Endothelial cell of umbilical vein (primary cell): ENCODE data around the gene ZNF804B. TPM values are rescaled to one million over a fixed set of nuclear protein-coding genes. Genes with fewer than 3 reads are reported as not detected.

Source experiments
- BruUV-seq: library from RNA; stranded (reverse); fragments of 400-500 nt; replicated peaks from 2 replicates; lab custom pipeline; 2021; lab: Mats Ljungman, UMichigan
- CTCF ChIA-PET: fragments of 300-600, 350-600 bp; sonication (Branson Sonifier 250); formaldehyde crosslinking; loops from one replicate; lab custom pipeline; 2021; ENCODE audit warnings: antibody characterized with exemption, inconsistent platforms; lab: Charles Lee
- POLR2A ChIA-PET: fragments of 300-600, 350-600 bp; sonication (Branson Sonifier 250); formaldehyde crosslinking; loops from one replicate; lab custom pipeline; 2021; ENCODE audit warnings: antibody characterized with exemption, inconsistent platforms; lab: Charles Lee
- DNase-seq: peaks from one replicate; pipeline ENCODE4 v3.0.0-alpha.2; 2011; ENCODE audit warnings: low read depth, low spot score
- FAIRE-seq: peaks from 2 replicates; lab custom pipeline; 2011; peaks lifted over from hg19 to GRCh38; lab: Jason Lieb, UNC
- H2AFZ ChIP-seq: 2 replicates; pipeline ENCODE4 v1.6.0; 2012; ENCODE audit warnings: low read depth, low read length, control low read depth, inconsistent platforms
- H3K27ac ChIP-seq: 2 replicates; pipeline ENCODE4 v1.5.1; 2011; ENCODE audit warnings: low read depth, mild to moderate bottlenecking, control low read depth, low read length, moderate library complexity; ENCODE audit not compliant: insufficient read depth
- H3K27me3 ChIP-seq, 2 experiments: 2 replicates each; pipeline versions ENCODE4 v1.6.0 to v1.6.1; 2011; ENCODE audit warnings: low read length in 2 of 2, mixed read lengths in 1 of 2; ENCODE audit not compliant: control insufficient read depth in 2 of 2, insufficient read depth in 2 of 2
- H3K36me3 ChIP-seq, 2 experiments: 2 replicates in 1 of 2; 3 replicates in 1 of 2; pipeline ENCODE4 v1.5.1; 2011; ENCODE audit warnings: low read length in 2 of 2, mild to moderate bottlenecking in 1 of 2, moderate library complexity in 1 of 2; ENCODE audit not compliant: control insufficient read depth in 2 of 2, insufficient read depth in 2 of 2; ENCODE audit errors: extremely low read depth in 1 of 2
- H3K4me1 ChIP-seq: 3 replicates; pipeline ENCODE4 v1.5.1; 2011; ENCODE audit warnings: mild to moderate bottlenecking, low read length; ENCODE audit not compliant: control insufficient read depth, insufficient read depth; ENCODE audit errors: extremely low read depth
- H3K4me2 ChIP-seq: 2 replicates; pipeline ENCODE4 v1.6.1; 2011; ENCODE audit warnings: low read length, control low read depth, mixed read lengths; ENCODE audit not compliant: insufficient read depth
- H3K4me3 ChIP-seq, 3 experiments: fragments of 200-600 bp in 1 of 3; sonication (generic), shearing (Covaris generic) in 1 of 3; replicated peaks in 1 of 3; 2 replicates each; pipeline ENCODE4 v1.5.1; 2011 to 2016; ENCODE audit warnings: control low read depth in 3 of 3, low read length in 3 of 3, mild to moderate bottlenecking in 2 of 3, inconsistent platforms in 1 of 3, low read depth in 1 of 3, moderate library complexity in 1 of 3; ENCODE audit not compliant: insufficient read depth in 1 of 3
- H3K79me2 ChIP-seq: 2 replicates; pipeline ENCODE4 v1.6.0; 2012; ENCODE audit warnings: low read length, inconsistent platforms; ENCODE audit not compliant: control insufficient read depth, insufficient read depth
- H3K9ac ChIP-seq: replicated peaks from 2 replicates; pipeline ENCODE3; 2011; ENCODE audit warnings: low read length, control low read depth; ENCODE audit not compliant: insufficient read depth; ENCODE audit errors: extremely low read depth
- H3K9me1 ChIP-seq: replicated peaks from 3 replicates; pipeline ENCODE4 v1.6.0; 2011; ENCODE audit warnings: mild to moderate bottlenecking, low read length; ENCODE audit not compliant: control insufficient read depth, insufficient read depth; ENCODE audit errors: extremely low read depth
- H3K9me3 ChIP-seq: replicated peaks from 2 replicates; pipeline ENCODE4 v1.5.1; 2012; ENCODE audit warnings: low read length, inconsistent platforms; ENCODE audit not compliant: control insufficient read depth, insufficient read depth
- H4K20me1 ChIP-seq: replicated peaks from 2 replicates; pipeline ENCODE3; 2011; ENCODE audit warnings: mild to moderate bottlenecking, low read length; ENCODE audit not compliant: control insufficient read depth, insufficient read depth; ENCODE audit errors: extremely low read depth
- CTCF ChIP-seq, 2 donors: IDR thresholded peaks; 1 replicate in 1 of 2; 2 replicates in 1 of 2; pipeline ENCODE4 v1.5.1; 2011; ENCODE audit warnings: low read length in 2 of 2, mild to moderate bottlenecking in 2 of 2, moderate library complexity in 2 of 2, control low read depth in 1 of 2, inconsistent platforms in 1 of 2, low read depth in 1 of 2; ENCODE audit not compliant: insufficient read depth in 1 of 2; ENCODE audit errors: extremely low read depth in 1 of 2
- EZH2 ChIP-seq: IDR thresholded peaks from 2 replicates; pipeline ENCODE4 v1.6.1; 2012; ENCODE audit warnings: borderline replicate concordance, low read depth, mild to moderate bottlenecking, moderate library complexity, low read length, inconsistent platforms; ENCODE audit not compliant: severe bottlenecking
- FOS ChIP-seq: IDR thresholded peaks from 2 replicates; pipeline ENCODE4 v1.6.1; 2011; ENCODE audit warnings: mild to moderate bottlenecking, low read length, moderate library complexity, borderline replicate concordance; ENCODE audit not compliant: insufficient read depth
- GATA2 ChIP-seq: IDR thresholded peaks from 2 replicates; pipeline ENCODE4 v1.7.0; 2011; ENCODE audit warnings: low read depth, mild to moderate bottlenecking, moderate library complexity, mixed read lengths, low read length; ENCODE audit not compliant: insufficient read length, insufficient read depth
- JUN ChIP-seq: IDR thresholded peaks from 2 replicates; pipeline ENCODE4 v1.6.1; 2011; ENCODE audit warnings: borderline replicate concordance, low read depth; ENCODE audit not compliant: insufficient read length, insufficient read depth
- MAX ChIP-seq: IDR thresholded peaks from 2 replicates; pipeline ENCODE4 v1.6.1; 2011; ENCODE audit not compliant: insufficient read depth, insufficient read length
- MYC ChIP-seq: IDR thresholded peaks from one replicate; pipeline ENCODE4 v1.6.1; 2011; ENCODE audit warnings: mild to moderate bottlenecking, low read depth, low read length
- POLR2A ChIP-seq: IDR thresholded peaks from 2 replicates; pipeline ENCODE4 v1.6.1; 2012; ENCODE audit warnings: low read depth, mild to moderate bottlenecking, control low read depth, low read length
- POLR2AphosphoS5 ChIP-seq: IDR thresholded peaks from 2 replicates; pipeline ENCODE4 v1.6.1; 2012; ENCODE audit warnings: low read depth, mild to moderate bottlenecking, control low read depth, low read length, moderate library complexity; ENCODE audit not compliant: insufficient read depth
- dilution Hi-C: fragments of 300-500 bp; cut with MboI; formaldehyde crosslinking; loops from one replicate; pipeline ENCODE4 v1.15.0; 2019; ENCODE audit warnings: low sequenced_read_pairs; ENCODE audit not compliant: extremely low pct_ligation_motif_present
- intact Hi-C: fragments of 100-400 bp; cut with micrococcal nuclease; formaldehyde crosslinking; loops from one replicate; pipeline ENCODE4 v1.10.0; 2022
- polyA plus RNA-seq, 4 experiments: library from polyadenylated mRNA; depleted of rRNA in 3 of 4; stranded (reverse) in 3 of 4; unstranded in 1 of 4; fragments of >200 nt; gene quantifications; 2 replicates each; pipeline versions ENCODE4 v1.2.1 to v1.2.3, GENCODE V29; 2011 to 2012; ENCODE audit warnings: missing spikeins in 1 of 4
- total RNA-seq: library from RNA; stranded (reverse); gene quantifications from 2 replicates; pipeline ENCODE4 v1.2.3, GENCODE V29; 2021

The ZNF804B gene
- total and polyA plus RNA-seq, 2 donors (not counting 3 experiments of a cell fraction or from before 2014, with no cell fraction given), result not detected

- intact Hi-C loops, result no loop called here
- FAIRE-seq (no peak), DNase-seq (no peak)
- TF ChIP-seq POLR2AphosphoS5 (no peak), FOS (no peak), GATA2 (no peak), MYC (no peak), MAX (no peak), EZH2 (no peak), CTCF (IDR thresholded peaks at IDR 0.05; ENCODE audit: extremely low read depth in 1 of 2, insufficient read depth in 1 of 2, low read depth in 1 of 2, low read length in 2 of 2) (no peak), POLR2A (no peak), JUN (no peak)
- BruUV-seq, result no TSS peak
- Histone ChIP-seq H3K9me1 (no peaks in the 10 kb centered on the region), H3K9me3 (no peaks in the 10 kb centered on the region), H3K27me3 (no peaks in the 10 kb centered on the region), H3K27ac (no peak overlapping the region), H3K9ac (no peak overlapping the region), H3K4me2 (no peak overlapping the region), H3K36me3 (no peaks in the 10 kb centered on the region), H3K4me1 (no peaks in the 10 kb centered on the region), H3K4me3 (no peak overlapping the region), H2AFZ (no peak overlapping the region), H4K20me1 (no peaks in the 10 kb centered on the region), H3K79me2 (no peaks in the 10 kb centered on the region)
- CTCF ChIA-PET, result no interaction called here
- POLR2A ChIA-PET, result no interaction called here
- dilution Hi-C loops, result no loop called here
Measured at GRCh38 chr7:88964418-88964817, 204.9 kb downstream of the ZNF804B start.
